ENCODE results near the gene ACVR1C.

DNA sequence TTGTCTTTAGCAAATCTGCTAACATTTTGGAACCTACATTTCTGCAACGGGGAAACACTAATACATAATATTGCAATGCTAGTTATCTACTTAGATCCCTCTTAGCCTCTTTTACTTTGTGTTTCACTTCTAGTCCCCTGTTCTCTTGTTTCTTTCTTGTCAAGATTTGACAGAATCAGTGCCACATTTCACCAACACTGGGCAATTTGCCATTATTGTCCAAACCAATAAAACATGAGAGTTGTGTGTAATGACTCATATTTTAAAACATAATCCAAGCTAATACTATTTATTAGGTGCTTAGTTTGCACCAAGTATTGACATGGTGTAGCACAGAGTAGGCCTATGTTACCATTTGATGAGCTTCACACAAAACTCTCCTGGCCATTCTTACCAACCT lies 33.7 kb upstream of the ACVR1C start:
- TF ChIP-seq POLR2A (IDR thresholded peaks at IDR 0.05): no peak
- TF ChIP-seq CTCF (IDR thresholded peaks at IDR 0.05): no peak
